NCI-H146 (cell line): Measurements from ENCODE around the gene FASTKD2.
"Not testable (repeated sequence)": the region's sequence is repeated elsewhere in the genome, so short reads cannot be mapped to it uniquely, and the experiment has no call there.

ENCODE experiments used
- DNase-seq: peaks from one replicate; lab custom pipeline; 2025; lab: John Stamatoyannopoulos, UW

FASTKD2 gene

GRCh38 chr2:206790311-206790935 lies 25.0 kb downstream of the FASTKD2 start:
- DNase-seq = no peak

GRCh38 chr2:206792645-206793044 lies 27.2 kb downstream of the FASTKD2 start:
- DNase-seq = no peak

GRCh38 chr2:206797376-206797775 lies 32.0 kb downstream of the FASTKD2 start:
- peak; percentile 9 for DNase-seq

- no peak for DNase-seq
Observed at GRCh38 chr2:206798000-206798399, 32.6 kb downstream of the FASTKD2 start.

- DNase-seq = no peak
Observed at GRCh38 chr2:206799083-206799482, 33.7 kb downstream of the FASTKD2 start.

GRCh38 chr2:206800506-206801417 lies 35.4 kb downstream of the FASTKD2 start:
- DNase-seq = peak; percentile 48

- DNase-seq = no peak
Observed at GRCh38 chr2:206801418-206802189, 36.2 kb downstream of the FASTKD2 start.

- no peak for DNase-seq
Observed at GRCh38 chr2:206802654-206803514, 37.5 kb downstream of the FASTKD2 start.

GRCh38 chr2:206804326-206804725 lies 38.9 kb downstream of the FASTKD2 start:
- DNase-seq = no peak

GRCh38 chr2:206805887-206806607 lies 40.6 kb downstream of the FASTKD2 start:
- DNase-seq = no peak

- not testable (repeated sequence) for DNase-seq
Observed at GRCh38 chr2:206807624-206808023, 42.2 kb downstream of the FASTKD2 start.

- DNase-seq = not testable (repeated sequence)
Observed at GRCh38 chr2:206812471-206812870, 47.1 kb downstream of the FASTKD2 start.

GRCh38 chr2:206814498-206814897 lies 49.1 kb downstream of the FASTKD2 start:
- DNase-seq = no peak

GRCh38 chr2:206820807-206821206 lies 55.4 kb downstream of the FASTKD2 start:
- no peak for DNase-seq

GRCh38 chr2:206823178-206823577 lies 57.8 kb downstream of the FASTKD2 start:
- DNase-seq = no peak

GRCh38 chr2:206824087-206824618 lies 58.7 kb downstream of the FASTKD2 start:
- no peak for DNase-seq

GRCh38 chr2:206824993-206825392 lies 59.6 kb downstream of the FASTKD2 start:
- no peak for DNase-seq

- DNase-seq = no peak
Observed at GRCh38 chr2:206831442-206831995, 66.1 kb downstream of the FASTKD2 start.

- DNase-seq = no peak
Observed at GRCh38 chr2:206832873-206833272, 67.5 kb downstream of the FASTKD2 start.

GRCh38 chr2:206833291-206833690 lies 67.9 kb downstream of the FASTKD2 start:
- DNase-seq = no peak
